HEK293T (cell line): Measurements from ENCODE around the gene MREG.
A peak's percentile ranks its signal among the peaks of the same experiment; 100 is the strongest.

Source experiments
- CTCF ChIA-PET: fragments of 350-600 bp; formaldehyde crosslinking; extraction: SDS; loops from one replicate; lab custom pipeline; 2021; ENCODE audit warnings: antibody characterized with exemption, inconsistent platforms; lab: Yijun Ruan, JAX
- POLR2A ChIA-PET: fragments of 350-600 bp; formaldehyde crosslinking; extraction: SDS; loops from one replicate; lab custom pipeline; 2020; ENCODE audit warnings: antibody characterized with exemption, inconsistent platforms; lab: Yijun Ruan, JAX
- DNase-seq: peaks from one replicate; pipeline ENCODE4 v3.0.0; 2012; ENCODE audit warnings: mixed read lengths; ENCODE audit errors: extremely low spot score
- ARNT ChIP-seq: fragments of 450-650 bp; IDR thresholded peaks from 2 replicates; pipeline ENCODE4 v1.6.1; 2017; ENCODE audit warnings: mild to moderate bottlenecking
- BHLHE40 ChIP-seq: fragments of 450-650 bp; IDR thresholded peaks from 2 replicates; pipeline ENCODE4 v1.6.1; 2016; ENCODE audit warnings: mild to moderate bottlenecking, moderate library complexity, borderline replicate concordance
- CTBP1 ChIP-seq: fragments of 450-650 bp; IDR thresholded peaks from 2 replicates; pipeline ENCODE4 v1.6.1; 2016; ENCODE audit warnings: borderline replicate concordance
- ELF4 ChIP-seq: fragments of 450-650 bp; IDR thresholded peaks from 2 replicates; pipeline ENCODE4 v1.6.1; 2017; ENCODE audit warnings: antibody characterized with exemption
- FOXA1 ChIP-seq: fragments of 450-650 bp; IDR thresholded peaks from 2 replicates; pipeline ENCODE4 v1.6.1; 2016; ENCODE audit warnings: mild to moderate bottlenecking
- FOXK2 ChIP-seq: fragments of 450-650 bp; IDR thresholded peaks from 2 replicates; pipeline ENCODE4 v1.6.1; 2016; ENCODE audit warnings: mild to moderate bottlenecking
- FOXM1 ChIP-seq: fragments of 450-650 bp; IDR thresholded peaks from 2 replicates; pipeline ENCODE4 v1.6.1; 2017; ENCODE audit warnings: mild to moderate bottlenecking, borderline replicate concordance
- HDGF ChIP-seq: fragments of 450-650 bp; IDR thresholded peaks from 2 replicates; pipeline ENCODE4 v1.6.1; 2017; ENCODE audit warnings: antibody characterized with exemption, borderline replicate concordance
- L3MBTL2 ChIP-seq: fragments of 450-650 bp; conservative IDR thresholded peaks from 2 replicates; pipeline ENCODE4 v1.6.1; 2016; ENCODE audit warnings: mild to moderate bottlenecking
- LEF1 ChIP-seq: fragments of 450-650 bp; IDR thresholded peaks from 2 replicates; pipeline ENCODE4 v1.6.1; 2017; ENCODE audit warnings: mild to moderate bottlenecking, borderline replicate concordance
- NFRKB ChIP-seq: fragments of 450-650 bp; IDR thresholded peaks from 2 replicates; pipeline ENCODE4 v1.6.1; 2016; ENCODE audit warnings: mild to moderate bottlenecking, moderate library complexity
- PKNOX1 ChIP-seq: fragments of 450-650 bp; IDR thresholded peaks from 2 replicates; pipeline ENCODE4 v1.6.1; 2016
- SP1 ChIP-seq: fragments of 450-650 bp; IDR thresholded peaks from 2 replicates; pipeline ENCODE4 v1.6.1; 2017
- SUZ12 ChIP-seq: fragments of 450-650 bp; IDR thresholded peaks from 2 replicates; pipeline ENCODE4 v1.6.1; 2016; ENCODE audit warnings: mild to moderate bottlenecking
- TARDBP ChIP-seq: fragments of 450-650 bp; IDR thresholded peaks from 2 replicates; pipeline ENCODE4 v1.6.1; 2016
- ZNF384 ChIP-seq: fragments of 450-650 bp; IDR thresholded peaks from 2 replicates; pipeline ENCODE4 v1.6.1; 2016

Gene MREG

GRCh38 chr2:216024779-216025336 is 11.5 kb upstream of the MREG start:
- POLR2A ChIA-PET = no interaction called here

GRCh38 chr2:216023055-216023648 is 9.8 kb upstream of the MREG start:
- ChIA-PET CTCF (interaction anchor here (0.6 to 2.9 kb wide), 10 partner anchors 10 to 643 kb away, joined by 3 to 27 read pairs (median 4); no protein-coding TSS in a partner anchor), POLR2A (no interaction called here)
- DNase-seq = peak; percentile 61
- no peak for TF ChIP-seq BHLHE40
- no peak for TF ChIP-seq SUZ12
- TF ChIP-seq LEF1 = no peak
- TF ChIP-seq CTBP1 = no peak
- no peak for TF ChIP-seq FOXM1
- TF ChIP-seq HDGF = no peak
- TF ChIP-seq FOXK2 = no peak
- TF ChIP-seq TARDBP = no peak
- TF ChIP-seq SP1 = no peak
- no peak for TF ChIP-seq FOXA1
- TF ChIP-seq ARNT = no peak
- TF ChIP-seq NFRKB = no peak
- no peak for TF ChIP-seq ZNF384
- TF ChIP-seq L3MBTL2 = no peak
- TF ChIP-seq ELF4 = no peak
- no peak for TF ChIP-seq PKNOX1

More at GRCh38 chr2:216024779-216025336, 11.5 kb upstream of the MREG start:
- CTCF ChIA-PET = interaction anchor here (2.9 kb wide), 1 partner anchor 9 kb away, joined by 27 read pairs; no protein-coding TSS in a partner anchor
- TF ChIP-seq TARDBP (no peak), FOXK2 (no peak), SP1 (no peak), ARNT (no peak), LEF1 (no peak), FOXA1 (no peak), ZNF384 (no peak), NFRKB (no peak)
- DNase-seq = no peak

GRCh38 chr2:216021768-216022565 is 8.6 kb upstream of the MREG start:
- DNase-seq = no peak
- TF ChIP-seq ZNF384 = no peak
- TF ChIP-seq SUZ12 = no peak
- no peak for TF ChIP-seq FOXM1
- no peak for TF ChIP-seq FOXA1
- no peak for TF ChIP-seq TARDBP
- no peak for TF ChIP-seq L3MBTL2
- no peak for TF ChIP-seq NFRKB
- no peak for TF ChIP-seq HDGF
- TF ChIP-seq CTBP1 = no peak
- TF ChIP-seq SP1 = no peak
- TF ChIP-seq ARNT = no peak
- no peak for TF ChIP-seq LEF1
- ChIA-PET CTCF (interaction anchor here (0.6 to 2.9 kb wide), 5 partner anchors 9 to 62 kb away, joined by 3 to 27 read pairs (median 5); no protein-coding TSS in a partner anchor), POLR2A (no interaction called here)

GRCh38 chr2:216018709-216019108 is 5.4 kb upstream of the MREG start:
- POLR2A ChIA-PET = interaction anchor here (0.6 kb wide), 1 partner anchor 1137 kb away, joined by 4 read pairs; no protein-coding TSS in a partner anchor
- CTCF ChIA-PET = no interaction called here
- TF ChIP-seq L3MBTL2 = no peak
- TF ChIP-seq SUZ12 = no peak
- TF ChIP-seq CTBP1 = no peak
- TF ChIP-seq ARNT = no peak
- no peak for TF ChIP-seq ZNF384
- no peak for DNase-seq

GRCh38 chr2:216017365-216017764 is 4.0 kb upstream of the MREG start:
- CTCF ChIA-PET = no interaction called here
- DNase-seq = no peak
- POLR2A ChIA-PET = no interaction called here
- TF ChIP-seq L3MBTL2 (no peak), ZNF384 (no peak), ELF4 (no peak), FOXM1 (no peak), CTBP1 (no peak)

GRCh38 chr2:216016581-216016980 is 3.2 kb upstream of the MREG start:
- CTCF ChIA-PET = no interaction called here
- no peak for TF ChIP-seq ELF4
- no peak for TF ChIP-seq NFRKB
- no peak for TF ChIP-seq ARNT
- TF ChIP-seq L3MBTL2 = no peak
- no peak for TF ChIP-seq SP1
- no peak for TF ChIP-seq FOXK2
- no peak for TF ChIP-seq LEF1
- TF ChIP-seq PKNOX1 = no peak
- TF ChIP-seq HDGF = no peak
- TF ChIP-seq BHLHE40 = no peak
- no peak for TF ChIP-seq ZNF384
- TF ChIP-seq FOXM1 = no peak
- TF ChIP-seq CTBP1 = no peak
- TF ChIP-seq TARDBP = no peak
- no peak for TF ChIP-seq FOXA1
- TF ChIP-seq SUZ12 = no peak

More at GRCh38 chr2:216016581-216016980, 3.2 kb upstream of the MREG start:
- no peak for DNase-seq
- POLR2A ChIA-PET = no interaction called here
